GM21723 (cell line): ENCODE results near the gene TAP2.
"Not testable (repeated sequence)": the region's sequence is repeated elsewhere in the genome, so short reads cannot be mapped to it uniquely, and the experiment has no call there.

Experiments used
- ATAC-seq: cut with Tn5 transposase; IDR thresholded peaks from one replicate; pipeline ENCODE4 v1.9.1; 2021; ENCODE audit warnings: mild to moderate bottlenecking, moderate library complexity; ENCODE audit not compliant: unreplicated experiment

The TAP2 gene

DNA sequence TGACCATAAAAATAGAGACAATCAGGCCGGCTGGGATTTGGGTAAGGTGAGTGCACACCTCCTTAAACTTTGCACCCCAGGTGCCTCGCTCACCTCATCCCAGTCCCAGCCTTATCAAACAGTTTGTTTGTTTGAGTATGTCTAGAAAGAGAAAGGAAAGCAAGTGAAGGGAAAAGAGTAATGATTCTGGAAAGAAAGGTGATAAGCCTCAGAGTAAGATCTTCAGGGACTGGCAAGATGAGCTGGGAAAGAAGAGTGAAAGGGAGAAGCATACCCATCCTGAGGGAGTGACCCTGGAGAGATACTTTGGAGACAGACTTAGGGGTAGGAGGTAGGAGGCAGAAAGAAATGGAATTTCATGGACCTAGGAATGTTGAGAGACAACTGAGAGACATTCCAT lies 1.7 kb downstream of the TAP2 start:
- no peak for ATAC-seq

DNA sequence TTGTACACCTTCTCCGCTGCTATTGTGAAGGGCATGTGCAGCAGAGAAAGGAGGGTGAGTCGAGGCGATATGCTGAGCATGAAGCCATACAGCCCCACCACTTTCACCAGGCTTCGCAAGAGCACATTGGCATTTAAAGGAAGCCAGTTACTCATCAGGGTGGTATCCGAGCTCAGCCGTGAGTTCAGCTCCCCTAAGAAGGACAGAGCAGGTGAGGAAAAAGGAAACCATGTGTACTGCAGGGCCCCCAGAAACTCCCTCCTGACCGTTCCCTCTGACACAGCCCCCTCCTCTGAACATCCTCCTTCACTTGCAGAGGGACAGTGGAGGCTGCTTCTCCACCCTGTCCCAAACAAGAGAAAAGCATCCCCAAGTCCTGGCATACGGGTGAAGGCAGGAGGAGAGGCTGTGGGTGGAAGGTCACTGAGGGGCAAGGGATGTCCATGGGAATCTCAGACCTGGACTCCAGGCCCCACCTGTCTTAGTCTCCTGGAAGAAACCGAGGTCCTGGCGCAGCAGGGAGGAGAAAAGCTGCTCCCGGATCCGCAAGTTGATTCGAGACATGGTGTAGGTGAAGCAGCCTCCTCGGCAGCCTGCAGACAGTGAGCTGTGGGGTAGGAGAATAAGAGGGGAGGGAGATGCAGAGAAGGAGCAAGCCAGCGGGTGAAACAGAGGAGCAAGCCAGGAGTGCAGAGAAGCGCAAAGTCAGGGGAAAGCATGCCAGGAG lies 3.2 kb downstream of the TAP2 start:
- no peak for ATAC-seq

DNA sequence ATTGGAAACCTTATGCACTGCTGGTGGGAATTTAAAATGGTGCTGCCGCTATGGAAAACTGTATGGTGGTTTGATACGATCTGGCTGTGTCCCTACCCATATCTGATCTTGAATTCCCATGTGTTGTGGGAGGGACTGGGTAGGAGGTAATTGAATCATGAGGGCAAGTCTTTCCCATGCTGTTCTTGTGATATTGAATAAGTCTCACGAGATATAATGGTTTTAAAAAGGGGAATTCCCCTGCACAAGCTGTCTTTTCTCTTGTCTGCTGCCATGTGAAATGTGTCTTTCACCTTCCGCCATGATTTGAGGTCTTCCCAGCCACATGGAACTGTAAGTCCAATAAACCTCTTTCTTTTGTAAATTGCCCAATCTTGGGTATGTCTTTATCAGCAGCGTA lies 4.9 kb downstream of the TAP2 start:
- ATAC-seq, result no peak

GRCh38 chr6:32832535-32832934 lies 6.0 kb downstream of the TAP2 start:
- no peak for ATAC-seq

DNA sequence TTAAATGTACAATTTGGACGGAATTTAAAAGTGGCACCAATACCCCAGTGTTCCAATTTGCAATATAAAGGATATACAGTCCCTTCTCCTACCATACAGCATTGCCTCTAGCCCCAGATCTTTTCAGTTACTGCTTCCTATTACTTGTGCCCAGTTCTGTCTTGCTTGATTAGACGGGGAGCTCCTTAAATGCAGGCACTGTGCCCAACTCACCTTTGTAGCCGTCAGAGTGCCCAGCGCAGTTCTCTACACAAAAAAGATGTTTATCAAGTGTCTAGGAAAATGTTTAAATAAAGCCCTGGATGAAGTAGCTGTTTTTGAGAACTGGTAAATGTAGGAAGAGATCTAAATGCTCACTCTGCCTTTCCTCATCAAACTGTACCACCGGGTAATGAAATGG lies 7.6 kb downstream of the TAP2 start:
- ATAC-seq, result no peak

- no peak for ATAC-seq
Observed at GRCh38 chr6:32830017-32830416, 8.5 kb downstream of the TAP2 start.

GRCh38 chr6:32829495-32829894 lies 9.0 kb downstream of the TAP2 start:
- ATAC-seq, result no peak

GRCh38 chr6:32827025-32827424 lies 11.5 kb downstream of the TAP2 start:
- no peak for ATAC-seq

DNA sequence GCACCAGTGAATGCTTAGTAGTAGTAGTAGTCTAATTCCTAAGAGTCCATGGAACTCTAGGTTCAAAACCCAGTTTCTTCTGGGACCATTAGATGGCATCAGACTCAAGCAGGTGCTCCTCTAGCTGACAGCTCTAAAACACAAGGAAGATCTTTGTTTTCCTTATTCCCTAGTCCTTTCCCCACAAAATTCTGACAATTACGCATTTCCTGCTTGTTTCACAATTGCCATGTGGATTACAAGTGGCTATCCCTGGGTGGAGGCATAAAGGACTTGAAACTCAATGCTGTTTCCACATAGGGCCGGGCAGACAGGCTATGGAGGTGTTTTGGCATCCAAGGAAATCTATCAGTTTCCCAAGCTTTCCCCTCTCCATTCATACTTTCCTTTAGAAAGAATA lies 12.6 kb downstream of the TAP2 start:
- ATAC-seq, result no peak

GRCh38 chr6:32819729-32820128 lies 18.8 kb downstream of the TAP2 start:
- no peak for ATAC-seq

- no peak for ATAC-seq
Observed at GRCh38 chr6:32818867-32819266, 19.7 kb downstream of the TAP2 start.

- ATAC-seq, result peak; percentile 69
Observed at GRCh38 chr6:32816746-32817204, 21.8 kb downstream of the TAP2 start, which contains the start of gene HLA-DOB. TSS of gene HLA-DOB (minus strand) at chr6:32817002. CDS start at chr6:32816951, 51 bp downstream.

- ATAC-seq, result peak; percentile 53
Observed at GRCh38 chr6:32815996-32816395, 22.5 kb downstream of the TAP2 start.

DNA sequence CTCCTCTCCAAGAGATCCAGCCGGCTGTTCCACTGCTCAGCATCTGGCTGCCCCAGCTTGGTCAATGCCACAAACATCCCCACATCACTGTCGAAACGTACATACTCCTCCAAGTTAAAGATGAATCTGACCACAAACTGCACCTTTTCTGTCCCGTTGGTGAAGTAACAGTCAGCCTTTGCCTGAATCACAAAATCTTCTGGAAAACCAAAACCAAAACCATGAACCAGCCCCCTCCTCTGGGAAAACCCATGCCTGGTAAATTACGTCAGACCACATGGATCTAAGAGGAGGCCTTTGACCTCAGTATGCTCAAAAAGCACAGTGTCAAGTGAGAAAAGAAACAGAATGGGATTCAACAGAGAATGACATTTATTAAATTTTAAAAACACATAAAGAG lies 23.4 kb downstream of the TAP2 start:
- no peak for ATAC-seq

GRCh38 chr6:32814145-32814544 lies 24.4 kb downstream of the TAP2 start:
- no peak for ATAC-seq

DNA sequence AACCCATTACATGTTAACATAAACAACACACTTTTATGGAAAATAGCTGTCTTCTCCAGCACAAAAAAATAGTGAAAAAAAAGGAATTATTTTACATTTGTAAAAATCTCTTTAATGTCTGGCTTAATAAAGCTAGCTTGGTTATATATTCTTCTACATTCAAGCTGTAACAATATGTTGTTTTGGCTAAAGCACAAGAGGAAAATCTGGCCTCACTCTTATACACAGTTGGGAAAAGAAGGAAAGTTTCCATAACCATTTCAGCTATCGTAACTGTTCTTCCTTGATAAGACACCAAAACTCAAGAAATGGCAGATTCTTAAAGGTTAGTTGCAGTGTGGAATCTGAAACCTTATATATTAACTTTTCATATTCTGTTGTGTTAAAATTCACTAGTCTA lies 29.4 kb downstream of the TAP2 start:
- ATAC-seq, result no peak

GRCh38 chr6:32807020-32807580 lies 31.4 kb downstream of the TAP2 start:
- no peak for ATAC-seq

DNA sequence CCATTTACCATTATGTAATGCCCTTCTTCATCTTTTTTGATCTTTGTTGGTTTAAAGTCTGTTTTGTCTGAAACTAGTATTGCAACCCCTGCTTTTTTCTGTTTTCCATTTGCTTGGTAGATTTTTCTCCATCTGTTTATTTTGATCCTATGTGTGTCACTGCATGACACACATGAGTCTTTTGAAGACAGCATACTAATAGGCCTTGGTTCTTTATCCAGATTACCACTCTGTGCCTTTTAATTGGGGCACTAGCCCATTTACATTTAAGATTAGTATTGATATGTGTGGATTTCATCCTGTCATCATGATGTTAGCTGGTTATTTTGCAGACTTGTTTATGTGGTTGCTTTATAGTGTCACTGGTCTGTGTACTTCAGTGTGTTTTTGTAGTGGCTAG lies 33.1 kb downstream of the TAP2 start:
- not testable (repeated sequence) for ATAC-seq

DNA sequence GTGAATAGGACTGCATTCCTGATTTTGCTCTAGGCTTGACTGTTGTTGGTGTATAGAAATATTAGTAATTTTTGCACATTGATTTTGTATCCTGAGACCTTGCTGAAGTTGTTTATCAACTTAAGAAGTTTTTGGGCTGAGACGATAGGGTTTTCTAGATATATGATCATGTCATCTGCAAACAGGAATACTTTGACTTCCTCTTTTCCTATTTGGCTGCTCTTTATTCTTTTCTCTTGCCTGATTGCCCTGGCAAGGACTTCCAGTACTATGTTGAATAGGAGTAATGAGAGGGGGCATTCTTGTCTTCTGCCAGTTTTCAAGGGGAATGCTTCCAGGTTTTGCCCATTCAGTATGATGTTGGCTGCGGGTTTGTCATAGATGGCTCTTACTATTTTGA lies 35.1 kb downstream of the TAP2 start:
- ATAC-seq, result no peak

DNA sequence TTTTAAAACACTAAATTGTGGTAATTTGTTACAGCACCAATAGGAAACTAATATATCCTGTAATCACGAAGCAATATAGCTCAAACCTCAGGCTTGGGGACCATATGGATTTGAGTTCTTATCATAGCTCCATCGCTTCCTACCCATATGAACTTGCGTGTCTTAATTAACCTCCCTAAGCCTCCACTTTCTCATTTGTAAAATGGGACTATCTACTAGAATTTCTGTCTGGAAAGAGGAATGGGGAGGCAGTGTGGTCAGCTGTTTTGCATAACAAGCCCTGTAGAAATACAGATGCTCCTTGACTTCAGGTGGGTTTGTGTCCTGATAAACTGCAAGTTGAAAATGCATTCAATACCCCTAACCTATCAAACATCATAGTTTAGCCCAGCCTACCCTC lies 38.8 kb downstream of the TAP2 start:
- ATAC-seq, result no peak

- no peak for ATAC-seq
Observed at GRCh38 chr6:32799168-32799567, 39.4 kb downstream of the TAP2 start.

DNA sequence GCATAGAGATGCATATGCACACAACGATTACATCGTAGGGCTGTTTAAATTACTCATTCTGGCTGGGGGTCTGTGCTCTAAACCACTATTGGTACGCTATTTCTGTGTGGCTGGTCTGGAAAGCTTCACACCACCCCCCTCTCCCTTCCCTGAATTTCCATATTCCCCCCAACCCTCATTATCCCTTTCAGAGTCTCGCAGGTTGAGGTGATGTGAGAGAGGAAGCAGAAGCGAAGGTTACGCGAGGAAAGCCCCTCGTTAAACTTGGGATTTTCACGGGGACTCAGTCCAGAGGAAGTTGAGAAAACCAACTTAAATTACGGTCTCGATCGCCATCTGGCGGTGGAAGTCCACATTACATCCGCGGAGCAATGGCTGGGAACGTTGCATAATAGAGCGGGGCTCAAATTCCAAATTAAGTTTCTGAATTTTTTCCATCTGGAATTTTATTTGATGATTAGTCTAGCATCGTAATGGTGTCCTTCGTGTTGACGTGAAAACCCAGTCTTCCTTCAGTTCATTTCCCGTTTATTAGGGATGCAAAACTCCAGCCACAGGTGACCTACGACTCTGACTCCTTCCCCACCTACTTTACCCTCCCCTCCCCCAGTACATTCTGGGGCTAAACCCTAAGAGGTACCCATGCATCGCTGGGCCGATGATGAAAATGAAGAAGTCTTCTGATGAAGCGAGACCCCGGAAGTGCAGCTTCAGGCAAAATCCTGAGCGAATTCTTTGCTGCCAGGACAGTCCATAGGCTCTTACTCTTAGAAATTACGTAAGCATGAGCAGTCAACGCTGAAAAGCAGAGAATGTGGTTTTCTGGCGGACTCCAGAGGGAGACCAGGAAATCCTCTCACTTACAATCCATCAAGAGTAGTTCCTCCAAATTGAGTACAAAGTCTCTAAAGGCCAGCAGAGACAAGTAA lies 41.4 kb downstream of the TAP2 start:
- no peak for ATAC-seq
